ENCODE measurements around the gene S1PR3.

The S1PR3 gene

DNA sequence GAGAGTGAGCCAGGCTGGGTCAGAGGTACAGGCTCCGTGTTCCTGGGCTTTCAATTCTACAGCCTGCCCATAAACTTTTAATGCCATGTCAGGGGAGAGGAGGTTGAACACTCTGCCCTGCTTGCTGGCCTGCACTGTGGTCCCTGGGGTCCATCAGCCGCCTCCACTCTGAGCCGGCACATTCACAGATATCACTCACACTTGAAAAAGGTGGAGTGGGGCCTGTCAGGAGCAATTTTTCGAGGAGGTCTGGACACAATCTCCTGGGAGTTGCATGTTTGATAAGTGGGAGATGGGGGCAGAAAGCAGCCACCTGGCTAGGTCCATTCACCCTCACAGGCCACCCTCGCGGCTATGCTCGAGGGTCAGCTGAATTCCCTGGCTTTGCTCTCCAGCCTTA lies 22.9 kb downstream of the S1PR3 start:
- Histone ChIP-seq H3K23ac (ENCODE audit: low read length) (no peak overlapping the region), H3K79me1 (ENCODE audit: low read length) (no peaks in the 10 kb centered on the region), H3K27ac (ENCODE audit: low read depth, low read length) (no peak overlapping the region), H2BK12ac (ENCODE audit: low read length) (no peak overlapping the region), H3K4ac (ENCODE audit: low read depth, low read length) (no peak overlapping the region), H3K4me3 (ENCODE audit: low read depth, low read length) (no peak overlapping the region), H2BK5ac (ENCODE audit: low read depth, low read length, poor library complexity) (no peak overlapping the region), H3K14ac (ENCODE audit: low read length) (no peak overlapping the region), H2BK120ac (ENCODE audit: insufficient read depth, low read length, poor library complexity) (no peak overlapping the region), H4K8ac (ENCODE audit: low read depth, low read length) (no peak overlapping the region), H3K27me3 (ENCODE audit: insufficient read depth, low read length) (no peaks in the 10 kb centered on the region), H2AFZ (ENCODE audit: insufficient read depth, low read length, poor library complexity) (no peak overlapping the region), H3K18ac (ENCODE audit: low read length) (no peak overlapping the region), H2AK5ac (ENCODE audit: low read length) (no peak overlapping the region), H3K9ac (ENCODE audit: low read length) (no peak overlapping the region), H4K91ac (ENCODE audit: low read depth, low read length) (no peak overlapping the region), H3K4me2 (ENCODE audit: low read length) (no peak overlapping the region), H3K79me2 (ENCODE audit: control insufficient read depth, insufficient read depth, low read length, poor library complexity) (no peaks in the 10 kb centered on the region), H3K9me3 (ENCODE audit: insufficient read depth, low read depth, low read length) (peaks cover 3% of the 10 kb centered on the region), H3K36me3 (ENCODE audit: control insufficient read depth in 1 of 2, insufficient read depth in 2 of 2, low read length in 2 of 2) (no peaks in the 10 kb centered on the region), H4K12ac (ENCODE audit: low read depth, low read length) (no peak overlapping the region), H3K4me1 (ENCODE audit: control insufficient read depth in 1 of 2, insufficient read depth in 2 of 2, low read length in 2 of 2) (peaks cover 3 to 7% of the 10 kb centered on the region in 2 experiments)
- WGBS (ENCODE audit: extremely low coverage, insufficient coverage, insufficient read length) = no CpG with 5 or more reads among the region's 7 CpGs
- DNase-seq = no peak

DNA sequence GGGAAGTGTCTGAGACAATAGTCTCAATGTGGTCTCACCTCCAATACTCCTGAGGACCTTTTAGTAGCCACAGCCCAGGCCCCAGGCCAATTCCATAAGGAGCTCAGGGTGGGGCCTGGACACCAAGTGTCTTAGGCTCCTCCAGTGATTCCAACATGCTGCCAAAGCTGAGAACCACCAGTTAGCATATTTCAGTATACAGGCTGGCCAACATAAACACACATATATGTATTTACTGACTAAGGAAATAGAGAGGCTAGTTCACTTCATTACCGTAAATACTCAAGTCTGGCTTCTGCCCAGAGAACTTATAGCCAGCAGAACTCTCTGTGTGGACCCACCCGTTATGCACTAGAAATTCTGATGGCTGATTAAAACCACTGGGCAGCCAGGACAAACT lies 24.1 kb downstream of the S1PR3 start:
- Histone ChIP-seq H3K36me3 (ENCODE audit: control insufficient read depth in 1 of 2, insufficient read depth in 2 of 2, low read length in 2 of 2) (no peaks in the 10 kb centered on the region), H2BK12ac (ENCODE audit: low read length) (no peak overlapping the region), H3K4me2 (ENCODE audit: low read length) (no peak overlapping the region), H3K4me1 (ENCODE audit: control insufficient read depth in 1 of 2, insufficient read depth in 2 of 2, low read length in 2 of 2) (peaks cover 3 to 7% of the 10 kb centered on the region in 2 experiments), H3K4ac (ENCODE audit: low read depth, low read length) (no peak overlapping the region), H3K9me3 (ENCODE audit: insufficient read depth, low read depth, low read length) (peaks cover 2% of the 10 kb centered on the region), H3K4me3 (ENCODE audit: low read depth, low read length) (no peak overlapping the region), H3K27me3 (ENCODE audit: insufficient read depth, low read length) (no peaks in the 10 kb centered on the region), H3K23ac (ENCODE audit: low read length) (no peak overlapping the region), H3K79me1 (ENCODE audit: low read length) (no peaks in the 10 kb centered on the region), H4K91ac (ENCODE audit: low read depth, low read length) (no peak overlapping the region), H4K8ac (ENCODE audit: low read depth, low read length) (no peak overlapping the region), H4K12ac (ENCODE audit: low read depth, low read length) (no peak overlapping the region), H2AFZ (ENCODE audit: insufficient read depth, low read length, poor library complexity) (no peak overlapping the region), H3K14ac (ENCODE audit: low read length) (no peak overlapping the region), H3K79me2 (ENCODE audit: control insufficient read depth, insufficient read depth, low read length, poor library complexity) (no peaks in the 10 kb centered on the region), H2AK5ac (ENCODE audit: low read length) (no peak overlapping the region), H2BK5ac (ENCODE audit: low read depth, low read length, poor library complexity) (no peak overlapping the region), H3K27ac (ENCODE audit: low read depth, low read length) (no peak overlapping the region), H3K18ac (ENCODE audit: low read length) (no peak overlapping the region), H2BK120ac (ENCODE audit: insufficient read depth, low read length, poor library complexity) (no peak overlapping the region), H3K9ac (ENCODE audit: low read length) (no peak overlapping the region)
- WGBS (ENCODE audit: extremely low coverage, insufficient coverage, insufficient read length) = no CpG with 5 or more reads among the region's 2 CpGs
- no peak for DNase-seq

GRCh38 chr9:89020754-89021153 lies 29.5 kb downstream of the S1PR3 start:
- peak overlapping the region; percentile 3 for H4K91ac ChIP-seq (ENCODE audit: low read depth, low read length)
- H3K79me1 ChIP-seq (ENCODE audit: low read length) = peaks cover 10% of the 10 kb centered on the region
- H2BK5ac ChIP-seq (ENCODE audit: low read depth, low read length, poor library complexity) = no peak overlapping the region
- H3K14ac ChIP-seq (ENCODE audit: low read length) = no peak overlapping the region
- H2BK12ac ChIP-seq (ENCODE audit: low read length) = no peak overlapping the region
- H4K12ac ChIP-seq (ENCODE audit: low read depth, low read length) = no peak overlapping the region
- no peaks in the 10 kb centered on the region for H3K79me2 ChIP-seq (ENCODE audit: control insufficient read depth, insufficient read depth, low read length, poor library complexity)
- no peak overlapping the region for H2AFZ ChIP-seq (ENCODE audit: insufficient read depth, low read length, poor library complexity)
- H2BK120ac ChIP-seq (ENCODE audit: insufficient read depth, low read length, poor library complexity) = no peak overlapping the region
- peaks cover 11 to 21% of the 10 kb centered on the region in 2 experiments for H3K4me1 ChIP-seq (ENCODE audit: control insufficient read depth in 1 of 2, insufficient read depth in 2 of 2, low read length in 2 of 2)
- H3K23ac ChIP-seq (ENCODE audit: low read length) = no peak overlapping the region
- no peak overlapping the region for H3K18ac ChIP-seq (ENCODE audit: low read length)
- H3K9me3 ChIP-seq (ENCODE audit: insufficient read depth, low read depth, low read length) = peaks cover 2% of the 10 kb centered on the region
- no peaks in the 10 kb centered on the region for H3K36me3 ChIP-seq (ENCODE audit: control insufficient read depth in 1 of 2, insufficient read depth in 2 of 2, low read length in 2 of 2)
- WGBS (ENCODE audit: extremely low coverage, insufficient coverage, insufficient read length) = no CpG with 5 or more reads among the region's 4 CpGs
- no peak overlapping the region for H4K8ac ChIP-seq (ENCODE audit: low read depth, low read length)
- no peak for DNase-seq
- H3K4me2 ChIP-seq (ENCODE audit: low read length) = no peak overlapping the region
- no peak overlapping the region for H3K27ac ChIP-seq (ENCODE audit: low read depth, low read length)
- no peak overlapping the region for H2AK5ac ChIP-seq (ENCODE audit: low read length)
- H3K4me3 ChIP-seq (ENCODE audit: low read depth, low read length) = no peak overlapping the region
- H3K4ac ChIP-seq (ENCODE audit: low read depth, low read length) = no peak overlapping the region
- H3K27me3 ChIP-seq (ENCODE audit: insufficient read depth, low read length) = no peaks in the 10 kb centered on the region
- no peak overlapping the region for H3K9ac ChIP-seq (ENCODE audit: low read length)

DNA sequence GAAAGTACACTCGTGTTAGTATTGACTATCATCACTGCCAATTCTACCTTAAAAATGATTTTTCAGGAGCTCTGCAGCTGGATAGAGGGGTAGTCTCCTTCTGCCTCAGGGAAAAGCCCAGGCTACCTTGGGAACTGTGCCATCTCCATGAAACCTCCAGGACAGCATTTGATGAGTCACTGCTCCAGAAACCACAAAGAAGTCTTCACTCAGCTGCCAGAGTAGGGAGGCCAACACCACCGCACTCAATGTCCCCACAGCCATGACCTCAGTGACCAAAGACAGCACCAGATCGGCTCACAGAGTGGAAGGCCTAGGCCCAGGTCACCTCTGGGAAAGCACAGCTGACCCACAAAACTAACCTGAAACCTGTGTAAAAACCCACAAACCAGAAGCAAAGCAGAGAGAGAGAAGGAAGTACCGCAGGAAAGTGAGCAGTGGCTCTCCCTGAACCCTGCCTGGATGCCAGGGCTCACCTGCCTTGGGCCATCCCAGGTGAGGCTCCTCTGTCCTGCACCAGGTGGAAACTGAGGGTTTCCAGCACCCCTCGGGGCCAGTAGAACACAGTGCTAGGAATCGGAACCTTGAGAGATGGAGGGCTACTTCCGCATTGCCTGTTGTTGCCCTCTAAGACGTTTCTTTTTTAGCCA lies 30.0 kb downstream of the S1PR3 start:
- Histone ChIP-seq H3K4ac (ENCODE audit: low read depth, low read length) (no peak overlapping the region), H3K9ac (ENCODE audit: low read length) (no peak overlapping the region), H4K91ac (ENCODE audit: low read depth, low read length) (peak overlapping the region; percentile 49), H2BK120ac (ENCODE audit: insufficient read depth, low read length, poor library complexity) (peak overlapping the region; percentile 4), H3K79me1 (ENCODE audit: low read length) (peaks cover 10% of the 10 kb centered on the region), H3K36me3 (ENCODE audit: control insufficient read depth in 1 of 2, insufficient read depth in 2 of 2, low read length in 2 of 2) (no peaks in the 10 kb centered on the region), H4K8ac (ENCODE audit: low read depth, low read length) (no peak overlapping the region), H2AFZ (ENCODE audit: insufficient read depth, low read length, poor library complexity) (no peak overlapping the region), H2BK12ac (ENCODE audit: low read length) (peak overlapping the region; percentile 31), H3K18ac (ENCODE audit: low read length) (peak overlapping the region; percentile 8), H3K4me3 (ENCODE audit: low read depth, low read length) (no peak overlapping the region), H3K79me2 (ENCODE audit: control insufficient read depth, insufficient read depth, low read length, poor library complexity) (no peaks in the 10 kb centered on the region), H3K4me1 (ENCODE audit: control insufficient read depth in 1 of 2, insufficient read depth in 2 of 2, low read length in 2 of 2) (peaks cover 11 to 21% of the 10 kb centered on the region in 2 experiments), H3K14ac (ENCODE audit: low read length) (peak overlapping the region; percentile 5), H3K27ac (ENCODE audit: low read depth, low read length) (peak overlapping the region; percentile 41), H2AK5ac (ENCODE audit: low read length) (no peak overlapping the region), H3K9me3 (ENCODE audit: insufficient read depth, low read depth, low read length) (peaks cover 2% of the 10 kb centered on the region), H3K23ac (ENCODE audit: low read length) (no peak overlapping the region), H4K12ac (ENCODE audit: low read depth, low read length) (no peak overlapping the region), H2BK5ac (ENCODE audit: low read depth, low read length, poor library complexity) (peak overlapping the region; percentile 47), H3K4me2 (ENCODE audit: low read length) (no peak overlapping the region), H3K27me3 (ENCODE audit: insufficient read depth, low read length) (no peaks in the 10 kb centered on the region)
- no CpG with 5 or more reads among the region's 8 CpGs for whole genome bisulfite sequencing (ENCODE audit: extremely low coverage, insufficient coverage, insufficient read length)
- DNase-seq = peak in 1 of 2 donors; percentile 8

Data from trophoblast cell (in vitro differentiated cells and primary cell).